Fibroblast of peridontal ligament (primary cell): ENCODE data around the gene VPS25.
"Not testable (repeated sequence)": the region's sequence is repeated elsewhere in the genome, so short reads cannot be mapped to it uniquely, and the experiment has no call there.

Source experiments
- DNase-seq: peaks from one replicate; pipeline ENCODE4 v3.0.0-alpha.2; 2010; ENCODE audit errors: extremely low read depth

Gene VPS25

DNA sequence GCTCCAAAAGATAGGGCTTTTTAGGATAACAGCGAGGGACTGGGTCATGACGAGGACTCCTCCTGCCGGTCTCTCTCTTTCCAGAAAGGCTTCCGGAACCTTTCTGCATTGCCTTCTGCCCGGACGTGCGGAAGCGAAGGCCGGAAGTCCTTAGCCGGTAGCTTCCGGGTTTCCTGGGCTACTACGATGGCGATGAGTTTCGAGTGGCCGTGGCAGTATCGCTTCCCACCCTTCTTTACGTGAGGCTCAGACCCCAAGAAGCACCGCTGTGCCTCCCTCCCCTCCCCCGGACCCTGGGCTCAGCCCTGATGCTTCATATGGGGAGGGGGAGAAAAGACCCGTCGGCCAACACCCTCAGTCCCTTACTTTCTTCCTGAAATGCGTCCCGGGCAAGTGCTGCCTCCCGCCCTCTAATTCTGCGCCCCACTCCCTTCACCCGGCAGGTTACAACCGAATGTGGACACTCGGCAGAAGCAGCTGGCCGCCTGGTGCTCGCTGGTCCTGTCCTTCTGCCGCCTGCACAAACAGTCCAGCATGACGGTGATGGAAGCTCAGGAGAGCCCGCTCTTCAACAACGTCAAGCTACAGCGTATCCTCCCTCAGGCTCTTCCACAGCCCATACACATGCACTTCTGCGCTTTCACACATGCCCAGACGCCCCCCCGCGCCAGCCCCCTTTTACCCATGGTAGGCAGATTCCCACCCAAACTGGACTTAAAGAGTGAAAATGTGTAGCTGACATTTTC, at the start of gene VPS25:
Gene VPS25, plus strand, starts transcription at position 160 of the 746 bp plus-strand sequence. Its CDS starts 27 bp downstream, at position 187.
- peak; percentile 84 for DNase-seq

DNA sequence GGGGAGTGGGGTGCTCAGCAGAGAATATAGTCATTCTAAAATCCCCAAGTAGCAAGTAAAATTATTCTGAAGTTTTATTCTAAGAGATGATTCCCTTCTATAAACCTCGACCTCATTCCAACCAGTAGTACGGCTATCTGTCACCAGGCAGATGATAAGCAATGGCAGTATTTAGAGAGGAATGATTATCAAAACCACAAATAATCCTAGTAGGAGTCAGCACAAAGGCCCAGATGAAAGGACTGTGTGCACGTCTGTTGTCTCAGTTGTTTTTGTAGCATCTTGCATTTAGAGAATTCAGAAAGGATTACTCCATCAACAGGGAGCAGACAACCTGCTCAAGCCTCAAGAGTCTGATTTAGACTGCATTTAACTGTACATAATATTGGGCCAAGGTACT, 49.6 kb upstream of the VPS25 start:
- no peak for DNase-seq

DNA sequence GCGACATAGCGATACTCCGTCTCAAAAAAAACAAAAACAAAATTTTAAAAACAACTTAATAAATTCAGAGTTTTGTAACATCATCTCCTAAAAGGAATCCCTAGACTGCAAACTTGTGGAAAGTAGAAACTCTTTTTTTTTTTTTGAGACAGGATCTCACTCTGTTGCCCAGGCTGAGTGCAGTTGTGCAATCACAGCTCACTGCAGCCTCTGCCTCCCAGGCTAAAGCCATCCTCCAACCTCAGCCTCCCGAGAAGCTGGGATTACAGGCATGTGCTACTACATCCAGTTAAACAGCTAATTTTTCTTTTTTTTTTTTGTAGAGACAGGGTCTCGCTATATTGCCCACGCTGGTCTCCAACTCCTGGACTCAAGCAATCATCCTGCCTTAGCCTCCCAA, 48.1 kb upstream of the VPS25 start:
- no peak for DNase-seq

DNA sequence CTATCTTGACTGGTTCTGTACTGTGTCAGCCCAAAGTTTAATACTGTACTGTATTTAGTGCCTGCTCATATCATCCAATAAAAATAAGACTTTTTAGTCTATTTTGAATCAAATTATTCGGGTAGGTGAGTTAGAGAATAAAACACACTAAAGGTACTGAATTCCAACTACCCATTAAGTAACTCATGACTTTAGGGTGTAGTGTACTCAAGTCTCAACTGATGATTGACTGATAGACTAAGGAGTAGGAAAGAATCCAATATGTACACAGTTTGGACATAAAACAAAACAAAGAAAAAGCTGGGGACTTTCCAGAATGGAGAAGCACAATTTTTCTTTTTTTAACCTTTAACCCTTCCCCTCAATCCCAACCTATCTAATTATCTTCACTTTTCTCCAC, 32.5 kb upstream of the VPS25 start:
- DNase-seq = no peak

DNA sequence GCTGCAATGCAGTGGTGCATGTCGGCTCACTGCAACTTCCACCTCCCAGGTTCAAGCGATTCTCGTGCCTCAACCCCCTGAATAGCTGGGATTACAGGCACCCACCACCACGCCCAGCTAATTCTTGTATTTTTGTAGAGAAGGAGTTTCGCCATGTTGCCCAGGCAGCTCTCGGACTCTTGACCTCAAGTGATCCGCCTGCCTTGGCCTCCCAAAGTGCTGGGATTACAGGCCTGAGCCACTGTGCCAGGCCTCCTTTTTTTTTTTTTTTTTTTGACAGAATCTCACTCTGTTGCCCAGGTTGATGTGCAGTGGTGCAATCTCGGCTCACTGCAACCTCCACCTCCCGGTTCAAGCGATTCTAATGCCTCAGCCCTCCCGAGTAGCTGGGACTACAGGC, 30.3 kb upstream of the VPS25 start:
- not testable (repeated sequence) for DNase-seq

DNA sequence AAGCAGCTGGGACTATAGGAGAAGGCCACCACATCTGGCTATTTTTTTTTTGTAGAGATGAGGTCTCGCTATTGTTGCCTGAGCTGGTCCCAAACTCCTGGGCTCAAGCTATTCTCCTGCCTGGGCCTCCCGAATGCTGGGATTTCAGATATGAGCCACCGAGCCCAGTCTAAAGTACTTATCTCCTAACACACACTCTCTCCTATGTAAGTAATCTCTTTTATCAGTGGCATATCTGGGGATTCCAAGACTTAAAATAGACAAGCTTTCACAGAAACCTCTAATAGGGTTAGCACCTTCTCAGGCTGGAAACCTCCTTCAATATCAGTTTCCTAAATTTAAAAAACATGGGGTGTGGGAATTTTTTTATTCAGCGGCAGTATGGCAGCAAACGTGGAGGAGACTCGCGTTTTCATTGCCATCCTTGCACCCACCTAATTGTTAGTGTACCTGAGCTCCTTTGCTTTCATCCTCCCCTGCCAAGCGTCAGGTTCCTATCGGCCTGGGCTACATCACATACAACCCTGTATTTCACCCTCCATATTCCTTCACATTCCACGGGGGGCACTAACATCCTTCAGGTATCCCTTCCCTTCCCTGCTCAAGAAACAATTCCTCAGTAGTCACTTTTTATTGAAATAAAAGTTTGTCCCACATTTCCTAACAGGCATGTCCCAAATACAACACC, 29.5 kb upstream of the VPS25 start:
- no peak for DNase-seq

DNA sequence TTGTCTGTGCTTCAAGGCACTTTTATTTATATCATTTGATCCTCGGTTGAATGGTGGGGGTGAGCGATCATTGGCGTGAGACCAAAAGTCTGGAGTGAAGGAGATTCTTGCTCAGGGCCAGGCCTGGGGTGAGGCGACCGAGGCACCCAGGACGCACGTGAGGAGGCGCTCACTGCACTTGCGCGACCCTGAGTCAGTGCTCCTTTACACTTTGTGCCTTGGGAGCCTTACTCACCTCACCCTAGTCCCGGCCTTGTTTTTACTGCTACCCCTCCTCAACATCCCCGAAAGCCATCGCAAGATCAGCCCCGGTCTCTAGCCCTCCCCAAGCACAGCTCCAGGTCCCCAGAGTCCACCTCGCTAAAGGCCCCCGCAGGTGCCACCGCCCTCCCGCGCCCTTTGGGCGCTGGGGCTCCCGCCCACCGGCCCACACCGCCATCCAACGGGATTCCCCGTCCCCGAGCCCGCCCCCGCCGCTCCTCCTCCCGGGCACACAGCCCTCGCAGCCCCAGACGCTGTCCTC, 28.9 kb upstream of the VPS25 start:
- peak; percentile 33 for DNase-seq

DNA sequence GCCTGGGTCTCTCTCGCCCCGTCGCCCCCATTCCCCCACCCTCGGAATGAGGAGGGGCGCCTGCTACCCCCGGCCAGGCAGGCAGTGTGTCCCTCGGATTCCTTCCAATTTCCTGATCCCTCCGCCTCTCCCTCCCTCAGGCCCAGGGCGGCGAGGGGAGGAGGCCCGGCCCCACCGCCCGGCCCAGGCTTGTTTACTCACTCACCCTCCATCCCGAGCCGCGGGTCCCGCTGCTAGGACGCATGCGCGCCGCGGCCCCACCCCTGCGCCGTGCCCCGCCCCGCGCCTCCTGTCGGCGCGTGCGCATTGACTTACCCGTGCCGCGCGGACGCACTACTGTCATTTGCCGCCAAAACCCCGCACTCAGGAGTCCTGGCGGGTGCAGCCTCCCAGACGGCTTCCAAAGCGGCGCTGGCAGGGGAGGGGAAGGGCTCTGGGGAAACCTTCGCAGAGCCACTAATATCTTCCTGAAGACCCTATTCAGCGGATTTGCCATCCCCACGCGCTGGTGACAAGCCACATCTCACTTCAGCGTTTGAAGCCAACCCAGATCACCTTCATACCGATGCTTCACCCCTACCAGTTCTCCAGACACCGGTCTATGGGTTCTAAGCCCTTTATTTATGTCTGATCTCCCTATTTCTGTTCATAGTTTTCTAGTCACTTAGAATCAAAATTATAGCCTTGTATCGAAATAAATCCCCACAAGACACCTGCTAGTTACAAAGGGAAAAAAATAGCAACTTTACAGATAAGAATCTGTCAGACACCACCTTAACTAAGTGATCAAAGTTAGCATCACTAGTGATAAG, 28.2 kb upstream of the VPS25 start, which contains the start of gene EZH1:
Gene EZH1, minus strand, starts transcription at position 235 of the 812 bp plus-strand sequence. CDS start 16,099 bp downstream, outside the sequence.
- peak; percentile 79 for DNase-seq

DNA sequence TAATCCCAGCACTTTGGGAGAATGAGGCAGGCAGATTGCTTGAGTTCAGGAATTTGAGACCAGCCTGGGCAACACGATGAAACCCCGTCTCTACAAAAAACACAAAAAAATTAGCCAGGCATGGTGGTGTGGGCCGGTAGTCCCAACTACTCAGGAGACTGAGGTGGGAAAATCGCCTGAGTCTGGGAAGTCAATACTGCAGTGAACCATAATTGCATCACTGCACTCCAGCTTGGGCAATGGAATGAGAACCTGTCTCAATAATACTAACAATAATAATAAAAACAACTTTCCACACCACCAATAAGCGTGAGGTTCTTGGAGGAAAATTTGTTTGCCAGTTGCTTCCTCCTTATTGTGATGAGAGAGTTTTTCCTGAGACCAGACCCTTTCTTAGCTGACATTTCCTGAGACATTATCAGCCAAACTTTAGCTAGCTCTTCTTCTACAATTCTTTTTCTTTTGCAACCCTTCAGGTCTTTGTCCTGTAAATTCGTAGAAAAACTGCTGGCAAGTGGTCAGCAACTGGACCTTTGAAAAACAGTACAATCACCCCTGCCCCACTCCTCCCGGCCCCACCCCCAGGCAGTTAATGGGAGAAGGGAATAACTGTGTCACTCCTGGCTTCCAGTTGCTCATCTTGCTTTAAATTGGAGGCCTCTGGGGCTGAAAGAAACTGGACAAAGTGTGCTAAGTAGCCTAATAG, 24.9 kb upstream of the VPS25 start:
- DNase-seq = no peak

DNA sequence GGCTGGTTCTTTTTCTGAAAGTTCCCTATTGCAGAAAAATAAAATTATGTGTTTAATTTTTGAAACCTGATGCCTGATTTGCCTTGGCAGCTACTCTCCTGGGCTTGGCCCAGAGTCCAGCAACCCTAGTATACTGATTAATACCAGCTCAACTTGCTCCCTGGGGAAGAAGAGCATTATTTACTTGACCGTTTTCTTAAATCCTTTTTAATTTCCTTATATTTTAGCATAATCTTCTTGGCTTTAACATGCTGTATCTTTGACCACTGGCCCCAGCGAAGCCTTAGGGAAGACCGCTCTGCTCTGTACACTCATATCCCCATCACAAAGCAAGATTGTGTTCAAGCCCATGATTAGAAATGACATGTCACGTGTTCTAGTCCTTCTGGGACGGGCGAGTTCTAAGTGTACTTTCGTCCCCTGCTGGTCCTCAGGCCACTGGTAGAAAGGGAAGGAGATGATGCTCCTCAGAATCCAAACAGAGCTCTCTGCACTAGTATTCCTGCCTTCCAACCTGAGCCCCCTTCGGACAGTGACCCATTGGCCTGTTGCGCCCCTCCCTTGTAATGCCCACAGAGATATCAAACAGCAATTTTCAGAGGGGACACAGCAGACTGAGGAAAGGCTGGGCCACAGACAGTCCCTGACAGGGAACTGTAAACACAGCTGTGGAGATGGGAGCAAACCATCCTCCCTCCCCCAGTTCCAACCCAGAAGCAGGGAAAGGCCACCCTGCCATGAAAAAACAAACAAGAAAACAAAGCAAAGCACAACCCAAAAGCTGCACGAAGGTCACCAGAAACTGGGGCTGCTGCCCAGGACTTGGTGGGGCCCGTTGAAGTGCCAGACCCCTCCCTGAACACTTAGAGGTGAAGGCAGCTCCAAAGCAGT, 24.1 kb upstream of the VPS25 start:
- DNase-seq = peak; percentile 58

DNA sequence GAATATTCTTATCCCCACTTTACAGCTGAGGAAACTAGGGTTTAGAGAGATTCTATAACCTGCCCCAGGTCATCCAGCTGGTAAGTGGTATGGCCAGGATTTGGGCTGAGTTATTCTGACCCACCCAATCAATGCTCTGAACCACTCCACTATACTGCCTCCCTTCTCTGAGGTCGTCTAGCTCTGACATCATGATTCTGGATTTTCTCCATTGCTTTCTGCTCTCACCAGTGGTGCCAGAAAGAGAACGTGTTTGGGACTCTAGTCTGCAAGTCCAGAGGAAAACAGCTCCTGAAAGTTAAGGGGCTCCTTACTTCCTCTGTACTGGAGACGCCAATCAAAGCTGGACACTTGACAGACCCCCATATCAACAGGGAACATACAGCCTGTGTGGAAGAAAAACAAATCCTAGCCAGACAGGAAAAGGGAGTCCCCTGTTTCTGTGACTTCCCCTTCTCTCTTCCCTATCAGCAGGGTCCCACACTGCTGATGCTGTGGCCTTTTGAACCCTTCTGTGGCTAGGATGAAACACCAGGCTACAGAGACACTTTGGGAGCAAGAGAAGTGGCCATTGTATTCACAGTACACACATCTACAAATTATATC, 22.4 kb upstream of the VPS25 start:
- DNase-seq = no peak

DNA sequence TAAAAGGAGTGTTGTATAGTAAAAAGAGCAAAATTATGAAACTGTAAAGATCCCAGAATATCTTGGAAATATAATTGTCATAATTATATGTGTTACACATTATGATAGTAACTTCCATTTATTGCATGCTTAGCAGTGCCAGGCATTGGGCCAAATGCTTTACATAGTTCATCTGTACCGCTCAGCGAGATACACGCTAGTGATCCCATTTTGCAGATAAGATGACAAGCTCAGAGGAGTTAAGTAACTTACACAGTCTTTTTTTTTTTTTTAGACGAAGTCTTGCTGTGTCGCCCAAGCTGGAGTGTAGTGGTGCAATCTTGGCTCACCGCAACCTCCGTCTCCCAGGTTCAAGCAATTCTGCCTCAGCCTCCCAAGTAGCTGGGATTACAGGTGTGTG, 21.6 kb upstream of the VPS25 start:
- DNase-seq = no peak

DNA sequence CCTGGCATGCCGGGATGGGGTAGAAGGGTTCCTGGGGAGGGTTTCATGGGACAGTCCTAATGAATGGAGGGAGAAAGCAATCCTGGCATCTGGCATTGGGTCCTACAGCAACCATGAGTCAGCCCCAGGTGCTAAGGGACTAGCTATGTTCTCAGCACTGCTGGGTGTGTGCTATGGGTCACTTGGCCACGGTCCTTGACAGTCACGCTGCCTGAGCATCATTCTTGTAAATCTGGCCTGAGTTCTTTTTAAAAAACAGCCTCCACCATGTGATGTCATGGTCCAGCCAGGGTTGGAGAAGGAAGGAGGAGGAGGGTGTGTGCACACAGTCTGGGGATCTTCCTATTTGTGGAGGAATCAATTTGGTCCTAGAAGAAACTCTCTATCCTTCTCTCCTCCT, 18.5 kb upstream of the VPS25 start:
- peak; percentile 14 for DNase-seq

DNA sequence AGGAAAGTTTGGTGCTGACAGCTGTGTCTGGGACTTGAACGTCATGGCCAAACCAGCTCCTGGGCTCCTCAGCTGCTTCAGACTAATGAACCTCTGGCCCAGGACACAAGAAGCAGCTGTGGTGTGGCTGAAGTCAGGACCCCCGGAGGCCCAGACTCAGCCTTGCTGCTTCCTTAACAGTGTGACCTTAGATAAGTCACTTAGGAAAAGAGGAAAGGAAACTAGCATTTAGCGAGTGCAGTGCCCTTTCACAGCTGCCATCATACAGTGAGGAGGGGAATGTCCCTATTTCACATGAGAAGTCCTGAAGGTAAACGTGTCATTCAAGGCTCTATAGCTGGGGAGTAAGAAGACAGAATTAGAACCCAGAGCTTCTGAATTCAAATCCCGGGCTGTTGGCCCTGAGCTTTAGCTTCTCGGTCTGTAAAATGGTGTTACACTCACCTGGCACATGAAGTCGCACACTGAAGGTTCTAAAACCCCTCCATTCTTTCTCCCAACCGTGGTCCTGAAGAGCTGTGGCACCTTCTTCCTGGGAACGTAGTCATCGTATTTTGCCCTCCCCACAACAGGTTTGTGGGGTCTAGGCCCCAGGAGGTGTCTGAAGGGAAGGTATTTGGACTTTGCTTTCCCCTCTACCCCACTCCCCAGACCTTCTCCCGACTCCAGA, 13.1 kb upstream of the VPS25 start:
- DNase-seq = no peak

DNA sequence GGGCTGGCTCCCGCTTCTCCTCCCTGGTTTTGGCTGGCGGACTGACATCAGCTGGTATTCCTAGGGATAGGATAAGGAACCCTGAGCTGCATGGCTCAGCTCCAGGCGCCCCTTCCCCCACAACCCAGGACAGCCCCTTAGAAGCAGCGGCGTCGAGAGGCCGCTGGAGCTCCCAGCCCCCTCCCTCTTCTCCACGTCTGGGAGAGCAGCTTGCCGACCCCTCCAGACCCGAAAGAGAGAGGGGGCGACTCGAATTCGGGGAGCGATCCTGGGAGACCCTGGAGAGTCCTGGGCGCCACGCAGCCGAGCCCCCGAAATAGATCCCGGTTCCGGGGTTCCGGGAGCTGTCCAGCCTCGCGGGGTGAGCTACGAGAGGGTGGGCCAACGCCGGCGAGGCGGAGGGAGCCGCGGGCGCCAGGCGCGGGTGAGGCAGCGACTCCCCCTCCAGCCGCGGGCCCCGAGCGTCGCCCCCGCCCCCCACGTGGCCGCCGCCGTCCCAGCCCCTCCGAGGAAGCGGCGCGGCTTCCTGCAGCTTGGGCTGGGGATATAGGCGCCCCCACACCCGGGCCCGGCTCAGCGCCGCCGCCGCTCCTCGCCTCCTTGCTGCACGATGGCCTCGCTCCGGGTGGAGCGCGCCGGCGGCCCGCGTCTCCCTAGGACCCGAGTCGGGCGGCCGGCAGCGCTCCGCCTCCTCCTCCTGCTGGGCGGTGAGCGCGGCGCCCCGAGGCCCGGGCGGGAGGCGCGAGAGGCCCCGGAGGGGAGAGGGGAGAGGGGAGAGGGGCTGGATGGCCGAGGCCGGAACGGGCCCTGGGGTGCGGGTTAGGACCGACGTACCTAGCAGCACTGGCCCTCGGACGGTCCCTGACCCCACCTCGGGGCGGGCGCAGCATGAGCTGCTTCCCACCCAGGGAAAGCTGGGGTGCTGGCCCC, 12.3 kb upstream of the VPS25 start, which contains the start of gene RAMP2:
Gene RAMP2, plus strand, starts transcription at position 576 of the 930 bp plus-strand sequence. Its CDS starts 35 bp downstream, at position 611.
- no peak for DNase-seq

DNA sequence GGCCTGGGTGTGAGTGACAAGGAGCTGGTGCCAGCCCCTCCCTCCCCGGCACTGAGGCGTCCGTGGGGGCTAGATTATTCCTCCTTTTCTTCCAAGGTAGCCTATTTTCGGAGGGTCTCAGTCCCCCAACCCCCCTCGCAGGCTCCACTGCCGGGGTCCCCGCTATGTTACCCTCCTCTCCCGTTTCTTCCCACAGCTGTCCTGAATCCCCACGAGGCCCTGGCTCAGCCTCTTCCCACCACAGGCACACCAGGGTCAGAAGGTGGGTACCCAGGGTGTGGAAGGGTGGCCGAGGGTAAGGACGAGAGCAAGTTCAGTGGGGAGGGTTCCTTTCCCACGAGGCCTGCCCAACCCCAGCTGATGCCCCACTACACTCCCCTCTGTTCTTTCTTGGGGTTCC, 11.6 kb upstream of the VPS25 start:
- no peak for DNase-seq

DNA sequence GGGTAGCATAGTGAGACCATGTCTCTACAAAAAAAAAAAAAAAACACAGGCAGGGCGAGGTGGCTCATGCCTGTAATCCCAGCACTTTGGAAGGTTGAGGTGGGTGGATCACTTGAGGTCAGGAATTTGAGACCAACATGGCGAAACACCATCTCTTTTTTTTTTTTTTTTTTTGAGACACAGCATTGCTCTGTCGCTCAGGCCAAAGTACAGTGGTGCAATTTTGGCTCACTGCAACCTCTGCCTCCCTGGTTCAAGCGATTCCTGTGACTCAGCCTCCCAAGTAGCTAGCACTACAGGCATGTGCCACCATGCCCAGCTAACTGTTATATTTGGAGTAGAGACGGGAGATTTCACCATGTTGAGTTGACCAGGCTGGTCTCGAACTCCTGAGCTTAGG, 7.1 kb upstream of the VPS25 start:
- no peak for DNase-seq

DNA sequence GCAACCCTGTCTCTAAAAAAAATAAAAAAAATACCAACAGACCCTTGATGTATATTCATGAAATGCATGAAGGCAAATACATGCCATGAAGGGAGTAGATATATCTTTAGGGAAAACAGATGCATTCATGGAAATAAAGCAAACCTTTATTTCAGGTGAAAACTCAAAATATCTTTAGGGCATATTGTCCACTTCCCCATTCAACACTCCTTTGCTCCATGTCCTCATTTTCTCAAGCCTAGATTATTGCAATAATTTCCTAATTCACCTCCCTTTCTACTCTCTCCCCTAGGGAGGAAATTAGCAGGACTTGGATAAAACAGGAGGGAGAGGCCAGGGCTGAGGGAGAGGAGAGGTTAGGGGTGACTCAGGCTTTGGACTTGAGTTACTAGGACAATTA, 5.7 kb upstream of the VPS25 start:
- no peak for DNase-seq
